GM21529 (cell line): ENCODE measurements around the gene MKLN1.

Experiments used
- ATAC-seq: cut with Tn5 transposase; IDR thresholded peaks from one replicate; pipeline ENCODE4 v1.9.1; 2021; ENCODE audit not compliant: unreplicated experiment

The MKLN1 gene

DNA sequence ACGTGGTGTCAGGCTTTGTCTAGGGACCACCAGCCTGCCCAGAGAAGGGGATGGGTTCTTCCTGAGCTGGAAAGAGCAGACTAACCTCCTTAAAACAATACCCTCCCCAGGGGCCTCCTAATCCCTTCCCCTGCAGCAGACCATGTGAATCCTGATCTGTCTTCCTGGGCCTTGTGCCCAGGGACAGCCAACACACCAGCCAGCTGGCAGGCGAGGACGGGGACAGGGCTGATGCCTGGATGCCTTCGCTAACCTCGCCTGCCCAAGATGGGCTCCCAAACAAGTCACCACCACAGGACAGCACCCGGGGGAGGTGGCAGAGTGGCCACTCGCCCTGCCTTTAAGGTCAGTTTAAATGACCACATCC, 211.1 kb downstream of the MKLN1 start:
- no peak for ATAC-seq

GRCh38 chr7:131540491-131541162, 213.0 kb downstream of the MKLN1 start:
- ATAC-seq: no peak

DNA sequence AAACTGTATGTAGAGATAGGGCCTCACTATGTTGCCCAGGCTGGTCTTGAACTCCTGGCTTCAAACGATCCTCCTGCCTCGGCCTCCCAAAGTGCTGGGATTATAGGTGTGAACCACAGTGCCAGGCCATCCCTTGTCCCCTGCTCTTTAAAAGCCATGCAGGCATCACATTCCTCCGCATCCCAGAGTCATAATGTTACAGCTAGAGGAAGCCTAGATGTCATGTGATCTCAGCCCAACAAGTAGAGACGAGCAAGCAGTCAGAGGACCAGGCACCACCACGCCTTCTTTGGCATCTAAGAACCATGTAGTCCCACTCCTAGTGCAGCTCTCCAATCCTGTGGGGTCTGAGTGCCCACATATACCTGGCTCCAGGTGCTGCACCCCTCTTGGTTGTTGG, 215.6 kb downstream of the MKLN1 start:
- ATAC-seq: no peak

DNA sequence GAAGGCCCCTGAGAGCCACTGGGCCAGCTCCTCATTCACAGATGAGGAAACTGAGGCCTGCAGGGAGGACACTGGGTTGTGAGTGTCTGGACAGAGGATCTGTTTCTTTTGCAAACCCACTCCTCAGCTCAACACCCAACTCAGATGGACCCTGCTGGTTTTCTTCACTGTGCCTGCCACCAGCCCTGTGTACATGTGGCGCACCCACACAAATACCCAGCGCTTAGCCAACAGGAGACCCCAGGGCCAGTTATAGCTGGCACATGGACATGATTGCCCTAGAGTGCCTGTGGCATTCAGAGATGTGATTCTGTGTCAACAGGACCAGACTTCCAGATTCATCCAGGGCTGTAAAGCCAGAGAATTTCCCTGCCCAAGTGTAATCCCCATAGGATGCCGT, 216.3 kb downstream of the MKLN1 start:
- ATAC-seq: no peak

DNA sequence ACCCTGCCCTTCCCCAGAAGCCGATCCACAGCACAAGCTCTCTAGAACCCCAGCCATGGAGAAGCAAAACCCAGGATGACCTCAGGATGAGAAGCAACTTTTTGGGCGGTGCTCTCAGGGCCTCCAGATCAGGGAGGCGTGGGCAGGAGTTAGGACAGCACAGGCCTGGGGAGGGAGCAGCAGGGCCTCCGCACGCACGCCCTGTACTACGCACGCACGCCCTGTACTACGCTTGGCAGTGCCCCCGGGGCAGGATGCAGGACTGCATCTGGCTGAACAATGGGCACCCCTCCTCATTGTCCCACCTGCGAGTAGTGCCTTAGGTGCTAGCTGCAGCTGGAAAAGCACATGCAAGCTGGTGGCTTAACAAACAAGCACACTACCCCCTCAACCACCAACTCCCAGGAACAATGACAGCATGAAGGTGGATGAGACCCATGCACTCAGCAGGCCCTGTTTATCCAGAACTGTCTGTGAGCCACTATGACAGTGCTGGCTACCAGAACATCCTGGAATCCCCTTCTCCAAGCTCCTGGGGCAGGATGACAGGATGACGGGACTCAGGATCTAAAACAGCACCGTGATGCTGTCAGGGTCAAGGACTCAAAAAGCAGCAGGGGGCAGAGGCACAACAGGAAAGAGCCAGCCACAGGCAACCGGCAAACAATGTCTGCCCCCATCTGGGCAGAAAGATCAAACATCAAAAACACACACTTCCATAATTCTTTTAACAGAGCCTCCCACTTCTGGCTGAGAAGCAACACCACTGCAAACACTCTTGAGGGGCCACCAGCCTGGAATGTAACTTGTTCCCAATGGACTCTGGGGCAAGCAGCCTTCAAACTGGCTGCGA, 217.0 kb downstream of the MKLN1 start:
- no peak for ATAC-seq

DNA sequence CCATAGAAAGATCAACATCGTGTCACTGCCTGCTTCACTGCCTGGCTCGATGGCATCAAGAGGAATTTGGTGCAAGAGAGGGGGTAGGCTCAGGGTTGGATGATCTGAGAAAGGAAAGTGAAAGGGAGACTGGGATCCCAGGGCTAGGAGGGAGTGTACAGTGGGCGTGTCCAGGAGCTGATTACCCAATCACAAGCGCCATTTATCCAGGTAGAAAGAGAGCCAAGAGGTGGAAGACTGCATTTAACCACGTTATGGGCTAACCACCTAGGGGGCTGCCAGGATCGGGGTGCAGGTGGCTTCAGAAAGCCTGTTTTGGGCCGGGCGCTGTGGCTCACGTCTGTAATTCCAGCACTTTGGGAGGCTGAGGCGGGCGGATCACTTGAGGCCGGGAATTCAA, 218.4 kb downstream of the MKLN1 start:
- no peak for ATAC-seq
